HUES6 (cell line): ENCODE measurements around the gene NUAK1.

Source experiments
- H3K27ac ChIP-seq: 2 replicates; pipeline ENCODE4 v1.7.0; 2013; ENCODE audit warnings: low read depth, mild to moderate bottlenecking, low read length, inconsistent platforms
- H3K27me3 ChIP-seq: 2 replicates; pipeline ENCODE4 v1.6.1; 2013; ENCODE audit warnings: low read length; ENCODE audit not compliant: control insufficient read depth, insufficient read depth
- H3K36me3 ChIP-seq: 2 replicates; pipeline ENCODE4 v1.6.1; 2013; ENCODE audit warnings: low read length; ENCODE audit not compliant: control insufficient read depth, insufficient read depth
- H3K4me1 ChIP-seq: 2 replicates; pipeline ENCODE4 v1.6.1; 2013; ENCODE audit warnings: low read length; ENCODE audit not compliant: control insufficient read depth, insufficient read depth
- H3K4me3 ChIP-seq: 2 replicates; pipeline ENCODE4 v1.5.1; 2013; ENCODE audit warnings: low read depth, low read length
- H3K9ac ChIP-seq: one replicate; pipeline ENCODE4 v1.6.1; 2013; ENCODE audit warnings: mild to moderate bottlenecking, low read length
- H3K9me3 ChIP-seq: 2 replicates; pipeline ENCODE4 v1.6.1; 2013; ENCODE audit warnings: low read depth, low read length; ENCODE audit not compliant: control insufficient read depth, insufficient read depth

The NUAK1 gene

GRCh38 chr12:106013941-106014340, 124.8 kb downstream of the NUAK1 start:
- H3K4me1 ChIP-seq, result no peaks in the 10 kb centered on the region
- H3K36me3 ChIP-seq, result no peaks in the 10 kb centered on the region
- no peaks in the 10 kb centered on the region for H3K27me3 ChIP-seq
- no peak overlapping the region for H3K4me3 ChIP-seq
- H3K9ac ChIP-seq, result no peak overlapping the region
- peaks cover 14% of the 10 kb centered on the region for H3K9me3 ChIP-seq
- H3K27ac ChIP-seq, result no peak overlapping the region
